Astrocyte of the cerebellum (primary cell): ENCODE results near the gene CLTC.
"Not testable (repeated sequence)": the region's sequence is repeated elsewhere in the genome, so short reads cannot be mapped to it uniquely, and the experiment has no call there.

Source experiments
- DNase-seq: peaks from one replicate; pipeline ENCODE4 v3.0.0-alpha.2; 2011; ENCODE audit warnings: low read depth
- H3K4me3 ChIP-seq: 2 replicates; pipeline ENCODE4 v1.5.1; 2011; ENCODE audit warnings: mild to moderate bottlenecking, low read depth, low read length, moderate library complexity
- in situ Hi-C: cut with HindIII; loops from 2 replicates; pipeline ENCODE4 v1.10.0; 2017; ENCODE audit warnings: low sequenced_read_pairs
- TF ChIP-seq, protein P1 (sequence below): IDR thresholded peaks from 2 replicates; pipeline ENCODE4 v1.5.1; 2012; ENCODE audit warnings: low read length, low read depth, moderate library complexity, mild to moderate bottlenecking; ENCODE audit errors: missing control alignments

Gene CLTC

DNA sequence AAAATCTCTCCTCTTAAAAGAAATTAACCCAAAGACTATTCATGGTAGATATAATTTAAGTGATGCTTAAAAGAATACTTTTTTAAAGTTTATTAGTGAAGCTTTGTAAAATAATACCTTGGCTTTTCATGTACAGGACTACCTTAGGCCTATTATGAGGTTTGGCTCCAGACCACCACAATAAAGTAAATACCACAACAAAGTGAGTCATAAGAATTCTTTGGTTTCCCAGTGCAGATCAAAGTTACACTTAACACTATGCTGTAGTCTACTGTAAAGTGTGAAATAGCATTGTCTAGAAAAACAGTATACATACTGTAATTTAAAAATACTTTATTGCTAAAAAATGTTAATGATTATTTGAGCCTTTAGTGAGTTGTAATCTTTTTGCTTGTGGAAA lies 31.7 kb downstream of the CLTC start:
- in situ Hi-C loops = no loop called here
- H3K4me3 ChIP-seq = no peak overlapping the region
- DNase-seq = peak; percentile 68
- TF ChIP-seq, protein P1, sequence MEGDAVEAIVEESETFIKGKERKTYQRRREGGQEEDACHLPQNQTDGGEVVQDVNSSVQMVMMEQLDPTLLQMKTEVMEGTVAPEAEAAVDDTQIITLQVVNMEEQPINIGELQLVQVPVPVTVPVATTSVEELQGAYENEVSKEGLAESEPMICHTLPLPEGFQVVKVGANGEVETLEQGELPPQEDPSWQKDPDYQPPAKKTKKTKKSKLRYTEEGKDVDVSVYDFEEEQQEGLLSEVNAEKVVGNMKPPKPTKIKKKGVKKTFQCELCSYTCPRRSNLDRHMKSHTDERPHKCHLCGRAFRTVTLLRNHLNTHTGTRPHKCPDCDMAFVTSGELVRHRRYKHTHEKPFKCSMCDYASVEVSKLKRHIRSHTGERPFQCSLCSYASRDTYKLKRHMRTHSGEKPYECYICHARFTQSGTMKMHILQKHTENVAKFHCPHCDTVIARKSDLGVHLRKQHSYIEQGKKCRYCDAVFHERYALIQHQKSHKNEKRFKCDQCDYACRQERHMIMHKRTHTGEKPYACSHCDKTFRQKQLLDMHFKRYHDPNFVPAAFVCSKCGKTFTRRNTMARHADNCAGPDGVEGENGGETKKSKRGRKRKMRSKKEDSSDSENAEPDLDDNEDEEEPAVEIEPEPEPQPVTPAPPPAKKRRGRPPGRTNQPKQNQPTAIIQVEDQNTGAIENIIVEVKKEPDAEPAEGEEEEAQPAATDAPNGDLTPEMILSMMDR = no peak

DNA sequence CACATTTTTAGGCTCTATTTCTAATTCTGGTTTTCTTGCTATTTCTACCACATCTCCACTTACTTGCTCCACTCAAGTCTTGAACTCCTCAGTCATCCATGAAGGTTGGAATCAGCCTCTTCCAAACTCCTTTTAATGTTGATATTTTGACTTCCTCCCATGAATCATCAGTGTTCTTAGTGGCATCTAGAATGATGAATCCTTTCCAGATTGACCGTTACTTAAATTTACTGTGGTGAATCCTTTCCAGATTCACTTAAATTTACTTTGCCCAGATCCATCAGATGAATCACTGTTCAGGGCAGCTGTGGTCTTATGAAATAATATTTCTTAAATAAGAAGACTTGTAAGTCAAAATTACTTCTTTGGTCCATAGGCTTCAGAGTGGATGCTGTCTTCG lies 32.4 kb downstream of the CLTC start:
- in situ Hi-C loops = no loop called here
- DNase-seq = no peak
- no peak overlapping the region for H3K4me3 ChIP-seq
- TF ChIP-seq, protein P1 = no peak

DNA sequence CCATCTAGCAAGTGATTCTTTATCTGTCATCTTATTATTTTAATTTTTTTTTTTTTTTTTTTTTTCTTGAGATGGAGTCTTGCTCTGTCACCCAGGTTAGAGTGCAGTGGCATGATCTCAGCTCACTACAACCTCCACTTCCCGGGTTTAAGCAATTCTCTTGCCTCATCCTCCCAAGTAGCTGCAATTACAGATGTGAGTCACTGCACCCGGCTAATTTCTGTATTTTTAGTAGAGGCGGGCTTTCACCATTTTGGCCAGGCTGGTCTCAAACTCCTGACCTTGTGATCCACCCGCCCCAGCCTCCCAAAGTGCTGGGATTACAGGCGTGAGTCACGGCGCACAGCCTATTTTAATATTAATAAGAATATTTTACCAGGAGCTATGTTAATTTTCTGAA lies 36.9 kb downstream of the CLTC start:
- in situ Hi-C loops, H3K4me3 ChIP-seq, DNase-seq: not testable (repeated sequence)

DNA sequence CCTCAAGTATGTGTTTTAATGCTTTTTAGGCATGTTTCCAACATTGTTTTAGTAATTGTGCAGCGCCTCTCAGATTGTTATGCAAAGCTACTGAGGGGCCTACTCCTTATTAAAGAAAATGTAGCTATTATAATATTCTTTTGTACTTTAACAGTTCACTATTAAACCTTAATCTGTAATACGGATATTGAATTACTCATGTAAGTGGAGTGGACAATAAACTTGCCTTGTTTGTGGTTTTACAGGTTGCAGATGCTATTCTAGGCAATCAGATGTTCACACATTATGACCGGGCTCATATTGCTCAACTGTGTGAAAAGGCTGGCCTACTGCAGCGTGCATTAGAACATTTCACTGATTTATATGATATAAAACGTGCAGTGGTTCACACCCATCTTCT lies 46.5 kb downstream of the CLTC start:
- TF ChIP-seq, protein P1 = no peak
- in situ Hi-C loops = no loop called here

DNA sequence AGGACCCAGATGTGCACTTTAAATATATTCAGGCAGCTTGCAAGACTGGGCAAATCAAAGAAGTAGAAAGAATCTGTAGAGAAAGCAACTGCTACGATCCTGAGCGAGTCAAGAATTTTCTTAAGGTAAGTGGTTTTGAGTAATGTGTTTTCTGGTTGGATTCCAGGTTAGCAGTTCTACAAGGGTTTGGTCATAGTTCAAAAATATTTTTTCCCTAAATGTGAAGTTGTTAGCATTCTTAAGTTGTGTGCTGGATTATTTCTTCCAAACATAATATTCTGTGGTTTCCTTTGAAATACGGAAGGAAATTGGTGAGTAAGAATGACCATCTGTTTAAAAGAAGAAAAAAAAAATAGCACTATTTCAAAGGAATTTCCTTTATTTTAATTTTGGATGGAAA lies 49.1 kb downstream of the CLTC start:
- TF ChIP-seq, protein P1 = no peak
- in situ Hi-C loops = no loop called here
- H3K4me3 ChIP-seq = no peak overlapping the region
- peak; percentile 98 for DNase-seq

More for the DNA sequence above, 46.5 kb downstream of the CLTC start:
- no peak overlapping the region for H3K4me3 ChIP-seq
- no peak for DNase-seq

DNA sequence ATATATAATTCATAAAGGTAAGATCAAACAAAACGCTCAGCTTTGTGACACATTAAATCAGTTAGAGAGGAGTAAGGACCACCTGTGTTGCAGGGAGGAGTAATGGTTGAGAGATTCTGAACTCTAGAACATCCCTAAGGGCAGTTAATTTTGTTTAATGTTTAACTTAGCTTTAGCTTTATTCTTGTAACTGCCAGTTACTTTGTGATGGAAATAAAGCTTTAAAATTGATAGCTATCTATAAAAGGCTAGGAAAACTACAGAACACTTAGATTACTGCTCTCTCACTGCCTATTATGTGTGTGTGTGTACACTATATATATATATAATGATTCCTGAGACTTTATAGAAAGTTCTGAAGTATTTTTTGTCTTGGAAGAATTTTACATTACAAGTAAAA lies 49.7 kb downstream of the CLTC start:
- TF ChIP-seq, protein P1 = no peak

DNA sequence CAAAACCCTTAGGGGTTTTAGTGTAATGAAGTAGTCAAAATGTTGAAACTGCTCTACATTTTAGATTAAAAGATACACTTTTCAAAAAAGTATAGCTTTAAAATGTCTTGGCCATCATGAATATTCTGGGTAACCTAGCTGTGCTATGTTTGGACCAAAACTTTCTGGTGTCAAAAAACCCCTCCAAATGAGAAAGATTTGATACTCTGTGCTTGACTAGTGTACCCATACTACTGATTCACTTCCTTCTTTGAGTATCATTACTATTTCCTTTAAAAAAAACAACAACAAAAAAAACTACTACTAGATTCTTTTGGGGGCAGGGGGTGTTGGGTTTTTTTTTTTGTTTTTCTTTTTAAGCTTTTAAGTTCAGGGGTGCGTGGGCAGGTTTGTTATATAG lies 50.2 kb downstream of the CLTC start:
- TF ChIP-seq, protein P1 = no peak
- no peak for DNase-seq
- in situ Hi-C loops = no loop called here
- no peak overlapping the region for H3K4me3 ChIP-seq

More for the DNA sequence above, 49.7 kb downstream of the CLTC start:
- in situ Hi-C loops = no loop called here
- no peak overlapping the region for H3K4me3 ChIP-seq
- DNase-seq = no peak
